H9 (cell line): ENCODE data around the gene IRF4. TPM values are rescaled to one million over a fixed set of nuclear protein-coding genes. Genes with fewer than 3 reads are reported as not detected.

Experiments
- DNase-seq: peaks from one replicate; pipeline ENCODE4 v3.0.0-alpha.2; 2017
- H2AFZ ChIP-seq: one replicate; pipeline ENCODE4 v1.6.1; 2013; ENCODE audit warnings: mild to moderate bottlenecking, low read length, control low read depth, moderate library complexity
- H2AK5ac ChIP-seq: 2 replicates; pipeline ENCODE4 v1.6.1; 2013; ENCODE audit warnings: low read length, control low read depth, mixed read lengths; ENCODE audit not compliant: insufficient read length
- H2BK120ac ChIP-seq: one replicate; pipeline ENCODE4 v1.6.1; 2013; ENCODE audit warnings: low read depth, mild to moderate bottlenecking, low read length, control low read depth, inconsistent platforms; ENCODE audit not compliant: poor library complexity, severe bottlenecking
- H2BK12ac ChIP-seq: 2 replicates; pipeline ENCODE4 v1.6.1; 2013; ENCODE audit warnings: low read length, control low read depth, mixed read lengths, low read depth; ENCODE audit not compliant: insufficient read length
- H2BK15ac ChIP-seq: 2 replicates; pipeline ENCODE4 v1.6.1; 2013; ENCODE audit warnings: low read depth, low read length, control low read depth
- H2BK20ac ChIP-seq: one replicate; pipeline ENCODE4 v1.6.1; 2013; ENCODE audit warnings: low read depth, mild to moderate bottlenecking, low read length, control low read depth, inconsistent platforms; ENCODE audit not compliant: poor library complexity, severe bottlenecking
- H2BK5ac ChIP-seq: 2 replicates; pipeline ENCODE4 v1.6.1; 2013; ENCODE audit warnings: low read length, control low read depth, mixed read lengths; ENCODE audit not compliant: insufficient read length
- H3K14ac ChIP-seq: 2 replicates; pipeline ENCODE4 v1.6.1; 2013; ENCODE audit warnings: low read length, control low read depth; ENCODE audit not compliant: insufficient read depth
- H3K18ac ChIP-seq: 2 replicates; pipeline ENCODE4 v1.6.1; 2013; ENCODE audit warnings: low read depth, mild to moderate bottlenecking, mixed read lengths, low read length, control low read depth; ENCODE audit not compliant: insufficient read length
- H3K23ac ChIP-seq: 2 replicates; pipeline ENCODE4 v1.6.1; 2013; ENCODE audit warnings: low read length, control low read depth, mixed read lengths, low read depth; ENCODE audit not compliant: insufficient read length
- H3K23me2 ChIP-seq: 2 replicates; pipeline ENCODE4 v1.6.1; 2013; ENCODE audit warnings: low read depth, mild to moderate bottlenecking, mixed read lengths, low read length, control low read depth; ENCODE audit not compliant: insufficient read length, poor library complexity, severe bottlenecking
- H3K27ac ChIP-seq: 2 replicates; pipeline ENCODE4 v1.5.1; 2013; ENCODE audit warnings: low read length, control low read depth, mixed read lengths, low read depth; ENCODE audit not compliant: insufficient read length
- H3K27me3 ChIP-seq: 2 replicates; pipeline ENCODE4 v1.6.1; 2013; ENCODE audit warnings: low read length, control low read depth, inconsistent platforms; ENCODE audit not compliant: insufficient read depth
- H3K4ac ChIP-seq: 2 replicates; pipeline ENCODE4 v1.6.1; 2013; ENCODE audit warnings: low read depth, mild to moderate bottlenecking, control low read depth, inconsistent platforms, low read length, moderate library complexity
- H3K4me1 ChIP-seq: 2 replicates; pipeline ENCODE4 v1.6.1; 2013; ENCODE audit warnings: low read length, control low read depth, inconsistent platforms; ENCODE audit not compliant: insufficient read depth
- H3K4me2 ChIP-seq: 2 replicates; pipeline ENCODE4 v1.6.1; 2013; ENCODE audit warnings: low read length, control low read depth, mixed read lengths; ENCODE audit not compliant: insufficient read length, insufficient read depth
- H3K56ac ChIP-seq: 2 replicates; pipeline ENCODE4 v1.6.1; 2013; ENCODE audit warnings: low read depth, mild to moderate bottlenecking, mixed read lengths, low read length, control low read depth; ENCODE audit not compliant: insufficient read length
- H3K79me1 ChIP-seq: 2 replicates; pipeline ENCODE4 v1.6.1; 2013; ENCODE audit warnings: low read depth, mild to moderate bottlenecking, moderate library complexity, low read length, control low read depth, inconsistent platforms; ENCODE audit not compliant: insufficient read depth, poor library complexity, severe bottlenecking
- H3K79me2 ChIP-seq: 2 replicates; pipeline ENCODE4 v1.6.1; 2013; ENCODE audit warnings: low read length, control low read depth, inconsistent platforms; ENCODE audit not compliant: insufficient read depth
- H3K9ac ChIP-seq: 2 replicates; pipeline ENCODE4 v1.6.1; 2013; ENCODE audit warnings: low read length, control low read depth, mixed read lengths; ENCODE audit not compliant: insufficient read length; ENCODE audit errors: extremely low read depth
- H3K9me3 ChIP-seq: one replicate; pipeline ENCODE4 v1.6.1; 2013; ENCODE audit warnings: low read depth, low read length, inconsistent platforms; ENCODE audit not compliant: control insufficient read depth
- H3T11ph ChIP-seq: one replicate; pipeline ENCODE4 v1.6.1; 2013; ENCODE audit warnings: mild to moderate bottlenecking, low read length, control low read depth, inconsistent platforms
- H4K20me1 ChIP-seq: one replicate; pipeline ENCODE4 v1.6.1; 2013; ENCODE audit not compliant: control insufficient read depth, insufficient read length, insufficient read depth
- H4K5ac ChIP-seq: 2 replicates; pipeline ENCODE4 v1.6.1; 2013; ENCODE audit warnings: low read depth, mild to moderate bottlenecking, mixed read lengths, low read length, control low read depth; ENCODE audit not compliant: insufficient read length
- H4K8ac ChIP-seq: replicated peaks from 2 replicates; pipeline ENCODE4 v1.6.1; 2013; ENCODE audit warnings: low read length, control low read depth, mixed read lengths, low read depth; ENCODE audit not compliant: insufficient read length
- H4K91ac ChIP-seq: 2 replicates; pipeline ENCODE4 v1.6.1; 2013; ENCODE audit warnings: low read depth, mild to moderate bottlenecking, moderate library complexity, mixed read lengths, low read length, control low read depth; ENCODE audit not compliant: insufficient read length
- H3K27ac Mint-ChIP-seq, 3 experiments: 2 replicates in 2 of 3; 3 replicates in 1 of 3; pipeline ENCODE4 v1.8.0; 2020 to 2021; ENCODE audit warnings: mixed read lengths in 3 of 3, mild to moderate bottlenecking in 1 of 3, moderate library complexity in 1 of 3
- H3K27me3 Mint-ChIP-seq: 2 replicates; pipeline ENCODE4 v1.8.0; 2021; ENCODE audit warnings: low read depth, mild to moderate bottlenecking, moderate library complexity, mixed read lengths
- H3K36me3 Mint-ChIP-seq, 3 experiments: 2 replicates in 2 of 3; 3 replicates in 1 of 3; pipeline ENCODE4 v1.8.0; 2020 to 2021; ENCODE audit warnings: low read depth in 3 of 3, mixed read lengths in 3 of 3; ENCODE audit not compliant: insufficient read depth in 1 of 3
- H3K4me1 Mint-ChIP-seq, 2 experiments: 2 replicates each; pipeline ENCODE4 v1.8.0; 2020; ENCODE audit warnings: mixed read lengths in 2 of 2
- H3K4me3 Mint-ChIP-seq, 2 experiments: 2 replicates in 1 of 2; 3 replicates in 1 of 2; pipeline ENCODE4 v1.8.0; 2020 to 2021; ENCODE audit warnings: mild to moderate bottlenecking in 2 of 2, mixed read lengths in 2 of 2, moderate library complexity in 1 of 2
- H3K9me3 Mint-ChIP-seq, 2 experiments: 2 replicates in 1 of 2; 3 replicates in 1 of 2; pipeline ENCODE4 v1.8.0; 2020; ENCODE audit warnings: mild to moderate bottlenecking in 2 of 2, mixed read lengths in 2 of 2, moderate library complexity in 1 of 2
- WGBS: extraction: QIAGEN DNeasy Blood & Tissue Kit; methylation state at CpG from one replicate; pipeline ENCODE4 v1.1.7; 2013; ENCODE audit warnings: missing lambda C conversion rate, low lambda C conversion rate, mixed read lengths; ENCODE audit not compliant: insufficient read length; ENCODE audit errors: extremely low coverage; 5-methylcytosine and 5-hydroxymethylcytosine counted together
- total RNA-seq: library from RNA; stranded (reverse); gene quantifications from 2 replicates; pipeline ENCODE4 v1.2.1, GENCODE V29; 2021
- TF ChIP-seq, protein P1 (sequence below): fragments of 200-600 bp; sonication (generic); conservative IDR thresholded peaks from 3 replicates; pipeline ENCODE4 v1.8.0; 2021; ENCODE audit warnings: antibody characterized with exemption, mild to moderate bottlenecking

Gene IRF4
- total RNA-seq, 1 experiment from 2014 or later: 0.31 TPM

DNA sequence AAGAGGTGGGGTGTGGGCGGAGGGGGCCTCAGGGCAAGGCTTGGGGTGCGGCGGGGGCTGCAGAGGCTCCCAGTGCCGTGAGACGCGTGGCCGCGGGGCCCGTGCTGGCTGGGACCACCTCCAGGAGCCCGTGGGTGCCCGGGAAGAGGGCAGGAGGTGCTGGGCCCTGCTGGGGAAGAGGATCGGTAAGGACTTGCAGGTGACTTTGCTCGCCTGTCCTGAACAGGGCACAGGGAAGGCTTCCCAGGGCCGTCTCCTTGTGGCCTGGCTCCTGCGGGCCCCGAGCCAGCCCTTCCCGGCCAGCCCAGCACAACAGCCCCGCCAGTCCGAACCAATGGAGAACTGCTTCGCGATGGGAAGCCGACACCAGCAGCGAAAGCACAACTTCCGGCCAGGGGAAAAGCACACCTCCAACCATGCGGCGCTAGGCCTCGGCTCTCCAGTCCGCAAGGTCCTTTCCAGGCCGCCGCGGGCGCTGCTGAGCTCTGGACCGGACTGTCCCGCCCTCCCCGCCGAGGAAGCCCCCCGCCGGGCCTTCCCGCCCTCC, 32.3 kb downstream of the IRF4 start:
- no peak overlapping the region for H4K91ac ChIP-seq
- no peak overlapping the region for H3K4me2 ChIP-seq
- H4K5ac ChIP-seq: no peak overlapping the region
- no peak overlapping the region for H2AFZ ChIP-seq
- H3K79me2 ChIP-seq: no peaks in the 10 kb centered on the region
- no peaks in the 10 kb centered on the region for H4K20me1 ChIP-seq
- DNase-seq: no peak
- no peaks in the 10 kb centered on the region for H3K27me3 ChIP-seq
- no peak overlapping the region for H3K14ac ChIP-seq
- TF ChIP-seq, protein P1, sequence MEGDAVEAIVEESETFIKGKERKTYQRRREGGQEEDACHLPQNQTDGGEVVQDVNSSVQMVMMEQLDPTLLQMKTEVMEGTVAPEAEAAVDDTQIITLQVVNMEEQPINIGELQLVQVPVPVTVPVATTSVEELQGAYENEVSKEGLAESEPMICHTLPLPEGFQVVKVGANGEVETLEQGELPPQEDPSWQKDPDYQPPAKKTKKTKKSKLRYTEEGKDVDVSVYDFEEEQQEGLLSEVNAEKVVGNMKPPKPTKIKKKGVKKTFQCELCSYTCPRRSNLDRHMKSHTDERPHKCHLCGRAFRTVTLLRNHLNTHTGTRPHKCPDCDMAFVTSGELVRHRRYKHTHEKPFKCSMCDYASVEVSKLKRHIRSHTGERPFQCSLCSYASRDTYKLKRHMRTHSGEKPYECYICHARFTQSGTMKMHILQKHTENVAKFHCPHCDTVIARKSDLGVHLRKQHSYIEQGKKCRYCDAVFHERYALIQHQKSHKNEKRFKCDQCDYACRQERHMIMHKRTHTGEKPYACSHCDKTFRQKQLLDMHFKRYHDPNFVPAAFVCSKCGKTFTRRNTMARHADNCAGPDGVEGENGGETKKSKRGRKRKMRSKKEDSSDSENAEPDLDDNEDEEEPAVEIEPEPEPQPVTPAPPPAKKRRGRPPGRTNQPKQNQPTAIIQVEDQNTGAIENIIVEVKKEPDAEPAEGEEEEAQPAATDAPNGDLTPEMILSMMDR: no peak
- H3K18ac ChIP-seq: no peak overlapping the region
- H3T11ph ChIP-seq: no peak overlapping the region
- no peak overlapping the region for H2BK12ac ChIP-seq
- no peak overlapping the region for H2AK5ac ChIP-seq
- no peak overlapping the region for H2BK15ac ChIP-seq
- H2BK120ac ChIP-seq: no peak overlapping the region
- H3K27ac ChIP-seq: no peak overlapping the region
- H3K9ac ChIP-seq: no peak overlapping the region
- H4K8ac ChIP-seq: no peak overlapping the region
- H3K4me3 Mint-ChIP-seq: no peak overlapping the region; a peak in 1 of 5 replicates
- peaks cover 9% of the 10 kb centered on the region for H3K27me3 Mint-ChIP-seq
- no peak overlapping the region for H3K23ac ChIP-seq
- WGBS: no CpG with 5 or more reads among the region's 39 CpGs
- H3K9me3 ChIP-seq: no peaks in the 10 kb centered on the region
- no peaks in the 10 kb centered on the region for H3K4me1 ChIP-seq
- H3K79me1 ChIP-seq: no peaks in the 10 kb centered on the region
- H3K27ac Mint-ChIP-seq: no peak overlapping the region
- H3K56ac ChIP-seq: no peak overlapping the region
- H3K9me3 Mint-ChIP-seq: peaks cover 14% of the 10 kb centered on the region in 2 experiments; a peak in 4 of 5 replicates
- no peak overlapping the region for H2BK5ac ChIP-seq
- peaks cover 3% of the 10 kb centered on the region for H3K23me2 ChIP-seq
- no peak overlapping the region for H3K4ac ChIP-seq
- H3K4me1 Mint-ChIP-seq: no peaks in the 10 kb centered on the region
- no peak overlapping the region for H2BK20ac ChIP-seq
- peaks cover 0 to 11% (median 4%) of the 10 kb centered on the region in 3 experiments; a peak in 3 of 7 replicates for H3K36me3 Mint-ChIP-seq
